DOHH2 (cell line): ENCODE measurements around the gene PRRG4.

Source experiments
- H3F3A ChIP-seq: fragments of 200-600 bp; sonication (generic), shearing (Covaris generic); 2 replicates; pipeline ENCODE4 v1.6.0; 2016; ENCODE audit warnings: antibody characterized with exemption, mild to moderate bottlenecking; ENCODE audit not compliant: control insufficient read depth, insufficient read depth
- H3K27ac ChIP-seq: fragments of 200-600 bp; sonication (generic); 2 replicates; pipeline ENCODE4 v1.5.1; 2014; ENCODE audit warnings: low read depth, mild to moderate bottlenecking, low read length, moderate library complexity
- H3K27me3 ChIP-seq: fragments of 200-600 bp; sonication (generic); 2 replicates; pipeline ENCODE4 v1.6.1; 2014; ENCODE audit warnings: mild to moderate bottlenecking, low read length, mixed read lengths; ENCODE audit not compliant: control insufficient read depth
- H3K36me3 ChIP-seq: fragments of 200-600 bp; sonication (generic); 2 replicates; pipeline ENCODE4 v1.6.1; 2014; ENCODE audit warnings: mild to moderate bottlenecking, low read length, moderate library complexity, mixed read lengths; ENCODE audit not compliant: control insufficient read depth
- H3K4me1 ChIP-seq: fragments of 200-600 bp; sonication (generic); 2 replicates; pipeline ENCODE4 v1.6.1; 2014; ENCODE audit warnings: mild to moderate bottlenecking, low read length, mixed read lengths; ENCODE audit not compliant: control insufficient read depth
- H3K4me2 ChIP-seq: fragments of 200-600 bp; sonication (generic); 2 replicates; pipeline ENCODE4 v1.6.0; 2014; ENCODE audit warnings: mild to moderate bottlenecking, low read length, moderate library complexity
- H3K4me3 ChIP-seq: fragments of 200-600 bp; sonication (generic); 2 replicates; pipeline ENCODE4 v1.5.1; 2014; ENCODE audit warnings: mild to moderate bottlenecking, low read length, mixed read lengths
- H3K79me2 ChIP-seq: fragments of 200-600 bp; sonication (generic); 2 replicates; pipeline ENCODE4 v1.6.1; 2014; ENCODE audit warnings: mild to moderate bottlenecking, low read length, mixed read lengths; ENCODE audit not compliant: control insufficient read depth
- H3K9me2 ChIP-seq: fragments of 200-600 bp; sonication (generic); replicated peaks from 2 replicates; pipeline ENCODE4 v1.6.1; 2014; ENCODE audit warnings: mild to moderate bottlenecking, low read length, mixed read lengths; ENCODE audit not compliant: control insufficient read depth
- H3K9me3 ChIP-seq: fragments of 200-600 bp; sonication (generic); 2 replicates; pipeline ENCODE4 v1.6.1; 2014; ENCODE audit warnings: antibody characterized with exemption, low read length, mixed read lengths; ENCODE audit not compliant: control insufficient read depth, insufficient read depth
- H4K20me1 ChIP-seq: fragments of 200-600 bp; sonication (generic); 2 replicates; pipeline ENCODE4 v1.6.0; 2014; ENCODE audit warnings: low read depth, mild to moderate bottlenecking, antibody characterized with exemption, low read length, moderate library complexity; ENCODE audit not compliant: control insufficient read depth, insufficient read depth
- EZH2phosphoT487 ChIP-seq: fragments of 200-600 bp; sonication (generic); IDR thresholded peaks from 2 replicates; pipeline ENCODE4 v1.6.1; 2017; ENCODE audit warnings: borderline replicate concordance, mild to moderate bottlenecking, antibody characterized with exemption, low read length, moderate library complexity, mixed read lengths
- TF ChIP-seq, protein P1 (sequence below): fragments of 200-600 bp; sonication (generic); IDR thresholded peaks from one replicate; pipeline ENCODE4 v1.5.1; 2014; ENCODE audit warnings: antibody characterized with exemption, mild to moderate bottlenecking, low read depth, low read length; ENCODE audit not compliant: poor library complexity, severe bottlenecking

Gene PRRG4

GRCh38 chr11:32839308-32839707 lies 9.6 kb downstream of the PRRG4 start:
- no peaks in the 10 kb centered on the region for H4K20me1 ChIP-seq
- no peaks in the 10 kb centered on the region for H3K9me2 ChIP-seq
- no peak overlapping the region for H3K4me3 ChIP-seq
- H3K4me2 ChIP-seq: no peak overlapping the region
- H3K4me1 ChIP-seq: no peaks in the 10 kb centered on the region
- H3K27ac ChIP-seq: no peak overlapping the region
- H3K27me3 ChIP-seq: peaks cover 5% of the 10 kb centered on the region; the same call in 1 of the 2 replicates
- no peaks in the 10 kb centered on the region for H3K79me2 ChIP-seq
- no peaks in the 10 kb centered on the region for H3K36me3 ChIP-seq
- no peak for TF ChIP-seq EZH2phosphoT487
- TF ChIP-seq, protein P1, sequence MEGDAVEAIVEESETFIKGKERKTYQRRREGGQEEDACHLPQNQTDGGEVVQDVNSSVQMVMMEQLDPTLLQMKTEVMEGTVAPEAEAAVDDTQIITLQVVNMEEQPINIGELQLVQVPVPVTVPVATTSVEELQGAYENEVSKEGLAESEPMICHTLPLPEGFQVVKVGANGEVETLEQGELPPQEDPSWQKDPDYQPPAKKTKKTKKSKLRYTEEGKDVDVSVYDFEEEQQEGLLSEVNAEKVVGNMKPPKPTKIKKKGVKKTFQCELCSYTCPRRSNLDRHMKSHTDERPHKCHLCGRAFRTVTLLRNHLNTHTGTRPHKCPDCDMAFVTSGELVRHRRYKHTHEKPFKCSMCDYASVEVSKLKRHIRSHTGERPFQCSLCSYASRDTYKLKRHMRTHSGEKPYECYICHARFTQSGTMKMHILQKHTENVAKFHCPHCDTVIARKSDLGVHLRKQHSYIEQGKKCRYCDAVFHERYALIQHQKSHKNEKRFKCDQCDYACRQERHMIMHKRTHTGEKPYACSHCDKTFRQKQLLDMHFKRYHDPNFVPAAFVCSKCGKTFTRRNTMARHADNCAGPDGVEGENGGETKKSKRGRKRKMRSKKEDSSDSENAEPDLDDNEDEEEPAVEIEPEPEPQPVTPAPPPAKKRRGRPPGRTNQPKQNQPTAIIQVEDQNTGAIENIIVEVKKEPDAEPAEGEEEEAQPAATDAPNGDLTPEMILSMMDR: no peak
- H3K9me3 ChIP-seq: no peaks in the 10 kb centered on the region
- H3F3A ChIP-seq: no peaks in the 10 kb centered on the region

- Histone ChIP-seq H3K36me3 (no peaks in the 10 kb centered on the region), H3K9me3 (no peaks in the 10 kb centered on the region), H3K79me2 (no peaks in the 10 kb centered on the region), H3K4me2 (no peak overlapping the region), H3K9me2 (no peaks in the 10 kb centered on the region), H3F3A (no peaks in the 10 kb centered on the region), H3K4me1 (no peaks in the 10 kb centered on the region), H3K27ac (no peak overlapping the region), H3K27me3 (no peaks in the 10 kb centered on the region), H4K20me1 (no peaks in the 10 kb centered on the region), H3K4me3 (no peak overlapping the region)
- TF ChIP-seq, protein P1: no peak
- no peak for TF ChIP-seq EZH2phosphoT487
Measured at GRCh38 chr11:32840587-32840986, 10.9 kb downstream of the PRRG4 start.

DNA sequence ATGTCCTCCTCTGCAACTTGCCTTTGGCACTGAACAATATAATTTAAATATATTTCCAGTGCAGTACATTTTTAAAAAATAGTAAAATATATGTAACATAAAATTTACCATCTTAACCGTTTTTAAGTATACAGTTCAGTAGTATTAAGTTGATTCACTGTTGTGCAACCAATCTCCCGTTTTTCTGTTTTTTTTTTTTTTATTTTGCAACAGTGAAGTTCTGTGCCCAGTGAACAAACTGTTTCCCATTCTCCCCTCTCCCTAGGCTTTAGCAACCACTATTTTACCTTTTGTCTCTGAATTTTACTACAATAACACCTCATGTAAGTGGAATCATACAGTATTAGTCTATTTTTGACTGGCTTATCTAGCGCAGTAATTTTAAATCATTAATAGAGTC lies 13.8 kb downstream of the PRRG4 start:
- TF ChIP-seq, protein P1: no peak
- TF ChIP-seq EZH2phosphoT487: no peak

More for the DNA sequence above, 13.8 kb downstream of the PRRG4 start:
- Histone ChIP-seq H3K4me2 (no peak overlapping the region), H3K36me3 (no peaks in the 10 kb centered on the region), H3K9me2 (no peaks in the 10 kb centered on the region), H3K27me3 (no peaks in the 10 kb centered on the region), H3K4me1 (0 out of 2 replicates have a peak, but pooled peaks cover 5% of the 10 kb centered on the region), H3K27ac (no peak overlapping the region), H3K9me3 (no peaks in the 10 kb centered on the region), H3K4me3 (no peak overlapping the region), H3K79me2 (no peaks in the 10 kb centered on the region), H3F3A (no peaks in the 10 kb centered on the region), H4K20me1 (no peaks in the 10 kb centered on the region)
